ENCODE measurements around the gene ALPK3.
A peak's percentile ranks its signal among the peaks of the same experiment; 100 is the strongest.

The ALPK3 gene

GRCh38 chr15:84893607-84894006, 76.5 kb downstream of the ALPK3 start:
- no peak for DNase-seq (ENCODE audit: low read depth in 2 of 2)

- no peak for DNase-seq (ENCODE audit: low read depth in 2 of 2)
Measured at GRCh38 chr15:84894736-84895425, 77.7 kb downstream of the ALPK3 start.

- no peak for DNase-seq (ENCODE audit: low read depth in 2 of 2)
Measured at GRCh38 chr15:84898761-84899160, 81.6 kb downstream of the ALPK3 start.

- no peak for DNase-seq (ENCODE audit: low read depth in 2 of 2)
Measured at GRCh38 chr15:84899750-84900149, 82.6 kb downstream of the ALPK3 start.

- no peak for DNase-seq (ENCODE audit: low read depth in 2 of 2)
Measured at GRCh38 chr15:84901540-84901939, 84.4 kb downstream of the ALPK3 start.

- no peak for DNase-seq (ENCODE audit: low read depth in 2 of 2)
Measured at GRCh38 chr15:84903751-84904150, 86.6 kb downstream of the ALPK3 start.

GRCh38 chr15:84904419-84904818, 87.3 kb downstream of the ALPK3 start:
- no peak for DNase-seq (ENCODE audit: low read depth in 2 of 2)

- no peak for DNase-seq (ENCODE audit: low read depth in 2 of 2)
Measured at GRCh38 chr15:84905016-84905916, 88.1 kb downstream of the ALPK3 start.

GRCh38 chr15:84907731-84908130, 90.6 kb downstream of the ALPK3 start:
- DNase-seq (ENCODE audit: low read depth in 2 of 2), result no peak

- DNase-seq (ENCODE audit: low read depth in 2 of 2), result no peak
Measured at GRCh38 chr15:84908564-84908963, 91.4 kb downstream of the ALPK3 start.

- DNase-seq (ENCODE audit: low read depth in 2 of 2), result no peak
Measured at GRCh38 chr15:84909029-84909428, 91.9 kb downstream of the ALPK3 start.

GRCh38 chr15:84909782-84910181, 92.6 kb downstream of the ALPK3 start:
- no peak for DNase-seq (ENCODE audit: low read depth in 2 of 2)

GRCh38 chr15:84910928-84911623, 93.9 kb downstream of the ALPK3 start:
- DNase-seq (ENCODE audit: low read depth in 2 of 2), result no peak

- DNase-seq (ENCODE audit: low read depth in 2 of 2), result peak; percentile 67 to 74
Measured at GRCh38 chr15:84911879-84912660, 94.9 kb downstream of the ALPK3 start.

GRCh38 chr15:84913360-84913723, 96.2 kb downstream of the ALPK3 start:
- DNase-seq (ENCODE audit: low read depth in 2 of 2), result no peak

GRCh38 chr15:84914351-84914750, 97.2 kb downstream of the ALPK3 start:
- DNase-seq (ENCODE audit: low read depth in 2 of 2), result no peak

- DNase-seq (ENCODE audit: low read depth in 2 of 2), result peak; percentile 42 to 44
Measured at GRCh38 chr15:84914909-84915605, 97.9 kb downstream of the ALPK3 start.

GRCh38 chr15:84915606-84915958, 98.4 kb downstream of the ALPK3 start:
- DNase-seq (ENCODE audit: low read depth in 2 of 2), result no peak

GRCh38 chr15:84917452-84917851, 100.3 kb downstream of the ALPK3 start:
- DNase-seq (ENCODE audit: low read depth in 2 of 2), result no peak

- no peak for DNase-seq (ENCODE audit: low read depth in 2 of 2)
Measured at GRCh38 chr15:84919106-84919667, 102.0 kb downstream of the ALPK3 start.

GRCh38 chr15:84921121-84921520, 104.0 kb downstream of the ALPK3 start:
- no peak for DNase-seq (ENCODE audit: low read depth in 2 of 2)

Data from fibroblast of skin of left biceps (primary cell).